ENCODE data around the gene CSF2RB.
A peak's percentile ranks its signal among the peaks of the same experiment; 100 is the strongest.

CSF2RB gene

DNA sequence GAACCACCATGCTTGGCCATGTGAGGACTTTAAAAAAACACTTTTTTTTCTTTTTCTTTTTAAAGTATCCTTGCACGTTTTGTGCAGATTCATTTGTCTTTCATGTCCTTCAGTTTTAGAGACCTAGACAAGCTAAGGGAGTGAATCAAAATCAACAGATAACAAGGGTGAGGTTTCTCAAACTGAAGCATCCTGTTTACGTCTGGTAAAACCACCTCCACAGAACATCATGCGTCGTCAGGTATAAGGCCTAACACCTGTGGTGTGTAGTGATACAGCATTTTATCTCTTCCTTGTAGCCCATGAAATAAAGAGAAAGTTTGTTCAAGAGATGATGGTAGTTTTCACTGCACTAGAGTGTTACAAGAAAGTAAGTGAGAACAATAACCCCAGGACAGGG lies 26.3 kb upstream of the CSF2RB start:
- DNase-seq (ENCODE audit: low spot score) (no peak), FAIRE-seq (no peak)

DNA sequence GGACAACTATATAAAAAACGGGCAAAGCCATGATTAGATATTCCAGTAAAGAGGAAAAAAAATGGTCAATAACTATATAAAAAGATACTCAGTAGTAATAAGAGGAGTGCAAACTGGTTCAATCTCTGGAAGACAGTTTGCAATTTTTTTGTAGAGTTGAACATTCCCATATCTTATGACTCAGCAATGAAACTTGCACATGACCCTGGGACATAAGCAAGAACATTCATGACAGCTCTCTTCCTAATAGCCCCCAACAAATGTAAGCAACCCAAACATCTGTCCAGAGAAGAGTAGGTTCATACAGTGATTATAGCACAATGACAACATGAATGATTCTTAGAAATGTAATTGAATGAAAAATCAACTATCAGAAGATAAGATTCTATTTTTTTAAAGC lies 21.8 kb upstream of the CSF2RB start:
- FAIRE-seq (no peak), DNase-seq (ENCODE audit: low spot score) (no peak)

DNA sequence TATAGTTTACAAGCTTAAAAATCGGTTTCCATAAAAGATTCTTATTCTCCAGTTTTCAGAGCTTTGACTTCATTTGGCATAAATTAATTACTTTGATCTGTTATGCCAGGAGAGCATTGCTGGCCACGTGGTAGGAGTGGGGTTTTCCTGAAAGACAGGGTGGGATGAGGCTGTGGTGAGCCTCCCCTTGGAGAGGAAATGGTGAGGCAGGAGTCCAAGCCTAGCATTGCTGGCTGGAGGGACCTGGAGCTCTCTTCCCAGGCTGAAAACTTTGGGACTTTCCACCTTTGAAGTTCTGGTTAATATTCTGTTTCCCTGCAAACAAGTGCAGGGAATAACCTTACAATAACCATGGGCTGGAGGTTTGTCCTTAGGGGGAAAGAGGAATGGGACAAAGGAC lies 21.1 kb upstream of the CSF2RB start:
- FAIRE-seq, result no peak
- DNase-seq (ENCODE audit: low spot score), result no peak

DNA sequence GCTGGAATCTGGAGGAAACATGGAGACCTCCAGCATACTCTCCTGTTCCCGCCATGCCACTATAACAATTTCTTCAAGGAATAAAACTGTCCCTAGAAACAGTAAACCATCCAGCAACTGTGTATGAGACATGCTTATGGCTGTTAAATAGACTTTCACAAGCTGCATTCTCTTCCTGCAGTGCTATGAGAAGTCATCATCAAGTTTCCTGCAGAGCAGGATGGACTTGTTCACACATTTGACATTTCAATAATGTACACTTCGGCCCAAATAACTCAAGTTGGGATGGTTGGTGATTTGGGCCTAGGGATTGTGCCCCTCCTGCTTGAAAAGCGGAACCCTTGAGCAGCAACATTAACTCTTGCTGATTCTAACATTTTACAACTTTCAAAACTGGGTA lies 20.2 kb upstream of the CSF2RB start:
- DNase-seq (ENCODE audit: low spot score) (no peak), FAIRE-seq (no peak)

DNA sequence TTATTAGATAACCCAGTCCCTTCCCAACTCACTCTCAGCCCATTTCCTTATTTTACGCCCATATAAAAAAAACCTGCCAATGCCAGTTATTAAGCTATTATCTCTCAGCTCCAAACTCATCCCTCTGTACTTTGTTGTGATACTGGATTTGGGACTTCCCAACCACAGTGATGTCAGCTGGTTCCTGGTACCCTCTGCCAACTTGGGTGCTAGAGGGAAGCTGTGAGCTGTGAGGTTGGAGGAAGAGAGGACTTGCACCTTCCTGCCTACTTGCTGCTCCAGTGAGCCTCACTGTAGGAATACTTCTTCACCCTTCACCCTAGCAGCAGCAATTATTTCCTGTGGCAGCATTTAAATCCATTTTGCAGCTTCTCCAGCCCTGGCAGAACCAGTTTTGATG lies 19.2 kb upstream of the CSF2RB start:
- FAIRE-seq, result no peak
- no peak for DNase-seq (ENCODE audit: low spot score)

DNA sequence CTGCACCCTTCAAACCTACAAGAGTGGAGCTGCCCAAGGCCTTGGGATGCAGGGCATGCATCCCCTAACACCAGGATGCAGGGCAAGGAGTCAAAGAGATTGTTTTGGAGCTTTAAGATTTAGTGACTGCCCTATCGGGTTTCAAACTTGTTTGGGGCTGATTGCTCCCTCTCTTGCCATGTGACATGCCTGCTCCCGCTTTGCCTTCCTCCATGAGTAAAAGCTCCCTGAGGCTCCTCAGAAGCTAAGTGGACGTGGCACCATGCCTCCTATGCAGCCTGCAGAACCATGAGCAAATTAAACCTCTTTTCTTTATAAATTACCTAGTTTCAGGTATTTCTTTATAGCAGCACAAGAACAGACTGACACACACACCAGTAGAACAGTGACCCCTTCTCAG lies 15.8 kb upstream of the CSF2RB start:
- DNase-seq (ENCODE audit: low spot score), result no peak
- FAIRE-seq, result no peak

DNA sequence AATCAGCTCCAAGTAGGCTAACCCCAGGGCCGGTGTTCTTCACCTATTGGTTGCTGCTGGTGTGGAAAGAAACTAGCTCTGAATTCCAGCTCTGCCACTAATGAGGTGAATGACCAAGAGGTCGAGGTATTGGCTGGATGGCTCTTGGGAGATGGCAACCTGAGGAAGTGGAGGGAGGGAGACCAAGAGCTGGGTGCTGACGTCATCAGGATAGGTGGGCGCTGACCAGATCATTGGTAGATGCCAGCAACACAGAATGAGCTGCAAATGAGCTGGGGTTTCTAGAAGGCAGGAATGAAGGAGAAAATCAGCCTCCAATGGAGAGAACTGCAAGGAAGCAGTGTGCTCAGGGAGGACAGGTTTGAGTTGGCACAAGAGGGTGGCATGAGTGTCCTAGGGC lies 14.7 kb upstream of the CSF2RB start:
- DNase-seq (ENCODE audit: low spot score) (no peak), FAIRE-seq (no peak)

DNA sequence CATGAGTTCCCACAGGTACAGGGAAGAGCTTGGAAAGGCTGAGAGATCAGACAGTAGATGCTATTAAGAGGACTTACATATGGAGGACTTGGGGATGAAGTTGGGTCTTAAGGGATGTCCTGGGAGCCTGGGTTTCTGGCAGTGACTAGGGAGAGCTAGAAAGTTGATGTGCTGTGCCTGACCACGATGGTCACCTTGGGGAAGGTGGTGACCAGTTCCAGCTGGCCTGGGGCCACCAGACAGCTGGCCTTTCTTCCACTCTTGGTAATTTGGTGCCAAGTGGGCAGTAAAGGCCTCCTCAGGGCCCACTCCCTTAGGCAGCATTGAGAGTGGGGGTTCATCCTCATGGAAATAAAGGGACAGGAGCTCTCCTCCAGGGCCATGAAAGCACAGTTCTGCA lies 13.9 kb upstream of the CSF2RB start:
- FAIRE-seq (no peak), DNase-seq (ENCODE audit: low spot score) (no peak)

DNA sequence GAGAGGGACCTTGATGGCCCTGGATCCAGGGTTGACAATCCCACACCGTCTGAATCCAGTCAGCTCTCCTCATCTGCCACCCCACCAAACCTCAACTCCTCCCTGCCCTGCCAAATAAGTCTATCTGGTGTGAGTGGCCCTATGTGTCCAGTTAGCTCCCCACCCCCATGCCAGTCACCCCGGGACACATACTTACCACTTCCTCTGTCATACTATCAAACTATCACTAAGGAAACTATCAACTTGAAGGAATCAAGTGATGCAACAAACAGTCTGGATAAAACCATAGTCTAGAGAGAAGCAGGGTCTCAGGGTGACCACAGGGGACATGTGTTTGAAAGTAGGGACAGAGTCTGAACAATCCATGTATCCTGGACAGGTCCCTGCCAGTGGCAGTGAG lies 13.2 kb upstream of the CSF2RB start:
- no peak for FAIRE-seq

DNA sequence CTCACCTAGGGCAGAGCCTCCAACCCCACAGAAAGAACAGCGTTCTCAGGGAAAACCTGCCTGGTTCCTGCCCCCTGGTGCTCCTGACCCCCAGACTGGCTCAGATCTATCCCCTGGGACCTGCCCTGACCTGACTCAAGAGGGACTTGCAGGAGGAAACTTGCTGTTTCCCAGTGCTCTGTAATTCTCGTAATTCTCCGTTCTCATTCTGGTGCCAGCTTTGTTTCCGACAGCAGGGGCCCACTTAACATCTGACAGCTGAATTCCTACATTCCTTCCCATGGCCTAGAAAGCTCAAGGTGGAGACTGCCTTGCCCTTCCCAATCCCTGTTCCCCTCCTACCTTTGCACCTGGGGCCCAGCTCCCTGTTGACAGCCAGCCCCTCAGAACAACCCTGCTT lies 12.5 kb upstream of the CSF2RB start:
- no peak for DNase-seq (ENCODE audit: low spot score)
- FAIRE-seq, result no peak

More for the DNA sequence above, 13.2 kb upstream of the CSF2RB start:
- no peak for DNase-seq (ENCODE audit: low spot score)

DNA sequence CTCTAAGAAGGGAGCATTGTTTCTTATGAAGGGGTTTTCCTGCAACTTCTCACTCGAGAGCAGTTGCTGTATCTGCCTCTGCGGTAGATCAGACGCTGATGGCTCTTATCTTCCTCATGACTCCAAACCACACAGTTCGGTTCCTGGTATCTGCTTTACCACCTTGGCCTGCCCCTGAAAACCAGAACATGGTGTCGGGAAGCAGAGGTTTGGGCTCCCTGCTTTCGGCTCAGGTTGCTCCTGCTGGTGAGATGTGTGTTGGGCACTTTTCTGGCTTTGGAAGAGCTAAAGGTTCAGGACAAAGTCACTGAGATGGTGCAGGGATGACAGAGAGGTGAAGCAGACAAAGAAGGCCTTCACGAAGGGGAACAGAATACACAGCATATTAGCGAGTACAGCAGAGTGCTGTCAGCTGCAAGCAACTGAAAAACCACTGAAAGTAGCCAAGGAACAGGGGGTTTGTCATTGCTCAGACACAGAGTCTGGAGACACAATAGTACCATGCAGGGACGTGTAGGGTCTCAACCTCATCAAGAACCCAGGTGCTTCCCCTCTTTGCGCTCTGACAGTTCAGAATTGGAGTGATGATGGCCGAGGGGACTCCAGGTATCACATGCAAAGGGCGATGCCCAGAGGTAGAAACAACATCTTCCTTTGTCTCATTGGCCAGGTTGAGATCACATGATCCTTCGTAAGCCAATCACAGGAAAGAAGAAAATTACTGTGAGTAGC lies 11.9 kb upstream of the CSF2RB start:
- peak; percentile 13 for FAIRE-seq
- DNase-seq (ENCODE audit: low spot score), result no peak

DNA sequence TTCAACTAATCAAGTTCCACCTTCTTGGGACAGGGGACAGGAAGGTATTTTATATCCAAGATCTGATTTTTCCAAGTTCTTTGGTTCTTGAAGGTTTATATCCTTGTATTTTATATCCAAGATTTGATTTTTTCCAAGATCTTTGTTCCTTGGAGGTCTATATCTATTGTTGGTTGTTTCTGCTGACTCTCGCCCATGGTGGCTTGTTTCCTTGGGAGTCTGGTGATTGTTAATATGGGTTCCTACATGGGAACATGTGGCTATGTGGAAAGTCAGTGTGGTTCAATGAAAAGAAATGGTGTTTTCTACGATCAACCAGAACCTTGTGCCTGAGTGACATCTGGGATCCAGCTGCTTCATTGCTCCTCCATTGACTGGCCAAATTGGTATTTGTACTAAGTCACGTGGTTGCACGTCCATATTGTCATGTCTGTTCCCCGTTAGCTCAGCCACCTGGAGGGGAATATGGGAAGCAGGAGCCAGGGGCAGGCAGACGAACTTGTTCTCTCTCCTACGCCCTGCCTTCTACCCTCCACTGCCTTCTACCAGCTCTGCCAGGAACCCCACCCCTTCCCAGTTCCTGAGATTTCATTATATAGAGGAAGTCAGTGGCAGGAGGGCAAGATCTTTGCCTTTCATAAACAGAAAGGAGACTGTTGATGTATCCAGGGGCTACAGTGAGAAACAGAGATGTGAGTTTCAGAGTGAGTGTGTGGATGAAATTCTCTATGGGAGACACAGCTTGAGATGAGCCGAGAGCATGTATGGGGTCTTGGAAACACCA lies 11.1 kb upstream of the CSF2RB start:
- DNase-seq (ENCODE audit: low spot score) (no peak), FAIRE-seq (no peak)

DNA sequence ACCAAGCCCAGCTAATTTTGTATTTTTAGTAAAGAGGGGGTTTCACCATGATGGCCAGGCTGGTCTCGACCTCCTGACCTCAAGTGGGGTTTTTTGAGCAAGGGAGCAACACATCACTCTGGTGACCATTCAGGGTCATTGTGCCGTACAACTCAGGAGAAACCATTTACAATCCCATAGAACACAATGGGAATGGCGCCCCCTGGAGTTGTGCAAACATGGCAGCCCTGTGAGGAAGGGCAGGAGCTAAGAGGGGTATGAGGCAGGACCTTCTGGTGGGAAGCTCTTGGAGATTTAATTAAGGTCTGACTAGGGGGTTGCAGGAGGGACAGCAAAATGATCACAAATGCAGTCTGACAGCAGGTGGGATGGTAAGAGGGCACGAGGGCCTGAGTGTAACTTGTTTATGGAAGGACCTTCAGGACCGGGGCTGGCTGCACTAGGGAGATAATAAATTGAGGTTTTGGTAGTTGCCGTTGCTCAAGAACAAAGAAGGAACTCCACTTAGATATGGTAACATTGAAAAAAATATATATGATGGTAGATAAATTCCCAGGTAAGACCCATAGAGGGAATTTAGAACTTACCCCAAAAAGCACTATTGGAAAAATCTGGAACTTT lies 9.1 kb upstream of the CSF2RB start:
- no peak for DNase-seq (ENCODE audit: low spot score)
- FAIRE-seq, result no peak

DNA sequence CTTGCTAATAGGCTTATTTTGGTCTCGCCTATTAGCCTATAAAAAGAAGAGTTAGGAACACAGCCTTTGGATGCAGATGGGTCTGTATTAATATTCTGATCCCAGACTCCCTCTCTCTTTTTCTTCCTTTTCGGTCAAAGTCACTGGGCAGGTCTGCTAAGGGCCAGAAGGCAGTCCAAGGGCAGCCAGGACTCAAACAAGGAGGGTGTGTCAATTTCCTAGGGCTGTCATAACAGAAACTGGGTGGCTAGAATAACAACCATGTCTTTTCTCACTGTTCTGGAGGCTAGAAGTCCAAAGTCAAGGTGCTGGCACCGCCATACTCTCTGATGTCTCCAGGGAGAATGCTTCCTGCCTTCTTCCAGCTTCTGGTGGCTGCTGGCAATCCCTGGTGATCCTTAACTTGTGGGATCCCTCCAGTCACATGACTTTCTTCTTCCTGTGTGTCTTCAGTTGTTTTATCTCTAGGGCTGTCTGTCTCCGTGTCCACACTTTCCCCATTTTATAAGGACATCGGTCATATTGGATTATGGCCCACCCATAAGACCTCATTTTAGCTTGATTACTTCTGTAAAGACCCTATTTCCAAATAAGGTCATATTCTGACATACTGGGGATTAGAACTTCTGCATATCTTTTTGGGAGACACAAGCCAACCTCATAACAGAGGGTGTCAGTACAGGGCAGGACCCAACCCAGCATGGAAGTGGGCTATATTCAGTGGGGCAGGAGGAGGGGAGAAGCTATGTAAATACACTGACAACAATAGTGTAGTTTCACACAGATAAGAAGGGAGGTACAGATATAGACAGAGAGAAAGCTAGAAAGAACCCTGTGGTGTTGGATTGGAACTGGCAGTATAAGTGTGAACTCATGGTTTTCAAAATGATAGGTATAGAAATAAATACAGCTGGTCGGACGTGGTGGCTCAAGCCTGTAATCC lies 5.9 kb upstream of the CSF2RB start:
- DNase-seq (ENCODE audit: low spot score) (no peak), FAIRE-seq (no peak)

DNA sequence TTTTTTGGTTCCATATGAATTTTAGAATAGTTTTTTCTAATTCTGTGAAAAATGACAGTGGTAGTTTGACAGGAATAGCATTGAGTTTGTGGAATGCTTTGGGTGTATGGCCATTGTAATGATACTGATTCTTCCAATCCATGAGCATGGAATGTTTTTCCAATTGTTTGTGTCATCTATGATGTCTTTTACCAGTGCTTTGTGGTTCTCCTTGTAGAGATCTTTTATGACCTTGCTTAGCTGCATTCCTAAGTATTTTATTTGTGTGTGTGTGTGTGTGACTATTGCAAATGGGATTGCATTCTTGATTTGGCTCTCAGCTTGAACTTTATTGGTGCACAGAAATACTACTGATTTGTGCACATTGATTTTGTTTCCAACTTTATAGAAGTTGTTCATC lies 3.0 kb upstream of the CSF2RB start:
- DNase-seq (ENCODE audit: low spot score), result no peak
- no peak for FAIRE-seq

DNA sequence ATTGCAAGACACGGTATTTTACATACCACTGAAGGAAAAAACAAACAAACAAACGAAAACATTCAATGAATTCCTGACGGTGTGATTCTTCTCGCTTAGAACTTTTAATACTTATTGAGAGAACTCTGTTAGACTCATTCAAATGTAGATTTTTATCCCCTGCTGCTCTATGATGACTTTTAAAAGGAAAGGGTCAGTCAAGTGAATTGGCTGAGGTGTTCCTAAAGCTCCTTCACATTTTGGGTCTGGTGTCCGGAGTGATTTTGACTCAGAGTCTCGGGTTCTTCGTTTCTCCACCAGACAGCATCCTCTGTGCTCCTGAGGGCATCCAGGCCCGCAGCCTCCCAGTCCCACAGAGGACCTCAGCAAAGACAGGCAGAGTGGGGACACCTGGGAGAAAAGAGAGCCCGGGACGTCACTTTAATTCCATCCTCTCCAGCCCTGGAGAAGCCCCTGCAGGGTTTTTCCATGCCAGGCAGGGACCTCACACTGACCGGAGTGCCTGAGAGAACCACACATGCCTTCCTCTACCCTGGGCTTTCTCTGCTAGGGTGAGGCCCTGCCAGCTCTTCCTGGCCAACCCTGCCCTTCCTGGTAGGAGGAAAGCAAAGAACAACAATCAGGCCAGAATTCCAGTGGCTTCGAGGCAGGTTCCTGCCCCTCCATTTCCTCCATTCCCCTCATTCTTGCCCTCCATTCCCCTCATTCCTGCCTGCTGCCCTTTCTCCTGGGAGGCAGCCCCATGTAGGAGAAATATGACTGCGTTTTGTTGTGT lies 1.4 kb upstream of the CSF2RB start:
- FAIRE-seq (no peak), DNase-seq (ENCODE audit: low spot score) (no peak)

DNA sequence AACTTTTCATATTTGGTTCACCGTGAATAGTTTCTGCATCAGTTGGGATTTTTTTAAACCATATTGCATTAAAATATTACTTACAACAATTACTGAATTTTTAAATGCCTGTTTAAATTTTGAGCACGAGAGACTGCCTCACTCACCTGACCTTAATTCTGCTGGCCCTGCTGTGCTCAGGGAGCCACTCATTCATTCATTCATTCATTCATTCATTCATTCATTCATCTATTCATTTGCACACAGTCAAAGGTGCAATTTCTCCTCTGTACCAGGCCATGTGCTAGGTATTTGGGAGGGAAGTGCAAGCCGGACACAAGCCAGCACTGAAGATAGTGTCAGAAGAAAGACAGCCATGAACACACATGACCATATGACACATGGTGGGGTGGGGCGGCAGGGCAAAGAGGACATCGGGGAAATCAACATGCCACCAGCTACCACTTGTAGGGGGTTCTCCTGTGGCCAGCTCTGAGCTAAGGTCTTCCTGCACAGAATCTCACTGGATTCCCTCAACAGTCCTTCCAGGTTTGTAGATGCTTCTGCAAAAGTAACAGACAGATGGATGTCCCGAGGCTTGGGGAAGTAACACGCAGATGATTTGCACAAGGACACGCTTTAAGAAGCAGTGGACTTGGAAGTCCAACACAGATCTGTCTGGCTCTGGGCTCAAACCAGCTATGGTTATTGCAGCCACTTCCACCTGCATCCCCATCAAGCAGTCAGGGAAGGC lies 568 bp upstream of the CSF2RB start:
- FAIRE-seq (peak; percentile 5), DNase-seq (ENCODE audit: low spot score) (no peak)

DNA sequence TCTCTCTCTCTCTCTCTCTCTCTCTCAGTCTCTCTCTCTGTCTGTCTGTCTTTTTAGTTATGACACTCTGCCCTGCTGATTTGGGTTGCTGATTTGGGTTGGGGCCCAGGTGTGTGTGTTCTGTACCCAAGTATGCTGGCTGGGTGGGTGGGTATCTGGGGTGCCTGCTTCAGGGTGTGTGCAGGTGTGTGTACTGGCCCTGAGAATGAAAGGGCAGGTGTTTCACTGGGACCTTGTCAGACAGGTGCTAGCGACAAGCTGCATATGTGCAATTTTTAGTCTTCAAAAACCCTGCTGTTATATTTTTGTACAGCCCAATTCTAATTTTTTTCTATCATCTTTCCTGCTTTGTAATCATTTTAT lies 943 bp downstream of the CSF2RB start:
- DNase-seq (ENCODE audit: low spot score) (no peak), FAIRE-seq (no peak)

DNA sequence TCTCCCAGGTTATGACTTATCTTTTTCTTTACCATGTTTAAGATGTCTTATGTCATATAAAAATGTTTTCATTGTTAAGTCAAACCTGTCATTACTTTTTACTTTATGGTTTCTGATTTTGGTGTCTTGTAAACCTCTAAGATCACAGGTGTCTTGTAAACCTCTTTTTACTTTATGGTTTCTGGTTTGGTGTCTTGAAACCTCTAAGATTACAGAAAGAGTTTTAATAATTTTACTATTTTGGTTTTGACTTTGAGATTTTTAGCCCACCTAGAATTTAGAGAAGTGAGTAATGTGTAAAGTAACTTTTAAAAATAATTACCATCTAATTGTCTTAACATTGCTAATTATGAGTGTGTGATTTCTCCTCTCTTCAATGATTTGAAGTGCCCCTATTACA lies 2.6 kb downstream of the CSF2RB start:
- FAIRE-seq (no peak), DNase-seq (ENCODE audit: low spot score) (no peak)

DNA sequence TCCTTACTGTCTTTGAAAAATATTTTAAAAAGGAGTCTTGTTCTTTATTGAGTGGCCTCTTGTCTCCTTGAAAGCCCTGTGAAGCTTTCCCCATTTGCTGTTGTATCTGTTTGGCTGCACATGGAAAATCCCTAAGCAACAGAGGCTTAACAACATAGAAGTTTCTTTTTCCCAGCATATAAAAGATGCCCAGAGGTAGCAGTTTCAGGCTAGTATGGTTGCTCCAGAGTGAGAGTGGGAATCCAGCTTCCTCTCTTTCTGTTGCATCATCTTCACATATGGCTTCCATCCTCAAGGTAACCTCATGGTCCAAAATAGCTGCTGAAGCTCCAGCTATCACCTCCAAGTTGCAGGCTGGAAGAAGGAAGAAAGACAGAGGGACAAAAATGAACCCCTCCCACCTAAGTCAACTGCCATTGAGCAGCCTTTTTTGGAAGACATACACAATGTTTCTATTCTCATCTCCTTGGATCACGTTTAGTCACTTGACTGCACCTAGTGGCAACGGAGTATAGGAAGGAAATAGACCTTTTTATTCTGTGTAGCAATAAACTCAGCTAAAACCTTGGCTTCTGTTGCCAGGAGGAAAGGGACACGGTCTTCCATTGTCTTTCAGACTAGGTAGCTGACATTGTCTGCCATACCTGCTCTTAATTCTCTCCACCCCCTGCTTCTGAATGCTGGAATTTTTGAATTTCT lies 5.3 kb downstream of the CSF2RB start:
- DNase-seq (ENCODE audit: low spot score) (no peak), FAIRE-seq (peak; percentile 20)
